ENCODE results near the gene EPC1.

DNA sequence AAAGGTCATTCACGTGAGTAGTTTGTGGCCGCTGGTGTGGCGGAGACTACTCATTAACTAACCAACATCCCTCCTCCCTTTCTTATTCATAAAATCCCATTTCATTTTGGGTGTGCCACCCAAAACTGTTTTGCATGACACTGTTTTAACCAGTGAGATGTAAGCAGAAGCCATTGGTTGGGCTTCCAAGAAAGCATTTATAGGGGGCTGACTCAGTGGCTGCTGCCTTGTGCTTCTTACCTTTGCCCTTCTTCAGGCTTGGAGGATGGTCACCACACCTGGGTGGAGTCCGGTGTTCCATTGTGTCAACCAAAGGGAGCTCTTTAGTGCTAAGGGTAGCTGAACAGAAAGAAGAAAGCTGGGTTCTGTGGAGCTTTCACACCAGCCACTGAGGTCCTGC lies 37.2 kb upstream of the EPC1 start:
- TF ChIP-seq FOXP2 (optimal IDR thresholded peaks at IDR 0.05; ENCODE audit: control extremely low read depth, extremely low read length, insufficient read depth) (no peak), POLR2AphosphoS5 (IDR thresholded peaks at IDR 0.05; ENCODE audit: borderline replicate concordance, low read depth, low read length) (no peak)
